Skeletal muscle tissue (tissue), 4 donors: ENCODE data around the gene INHBA. TPM values are rescaled to one million over a fixed set of nuclear protein-coding genes. Genes with fewer than 3 reads are reported as not detected.

Experiments used
- H3K27ac ChIP-seq: one replicate; pipeline ENCODE4 v1.7.0; 2013; ENCODE audit warnings: mild to moderate bottlenecking, low read depth, low read length, inconsistent platforms
- H3K27me3 ChIP-seq, 3 donors: one replicate each; pipeline ENCODE4 v1.7.0; 2013; ENCODE audit warnings: low read length in 3 of 3; ENCODE audit not compliant: control insufficient read depth in 3 of 3, insufficient read depth in 3 of 3
- H3K36me3 ChIP-seq, 3 donors: one replicate each; pipeline ENCODE4 v1.7.0; 2013; ENCODE audit warnings: low read length in 3 of 3; ENCODE audit not compliant: control insufficient read depth in 3 of 3, insufficient read depth in 3 of 3
- H3K4me1 ChIP-seq, 3 donors: one replicate each; pipeline ENCODE4 v1.7.0; 2013; ENCODE audit warnings: low read length in 3 of 3, mild to moderate bottlenecking in 3 of 3; ENCODE audit not compliant: control insufficient read depth in 3 of 3, insufficient read depth in 3 of 3
- H3K4me3 ChIP-seq, 3 donors: one replicate each; pipeline ENCODE4 v1.7.0; 2013; ENCODE audit warnings: low read length in 3 of 3
- H3K9ac ChIP-seq, 3 donors: one replicate each; pipeline ENCODE4 v1.7.0; 2013; ENCODE audit warnings: low read length in 3 of 3, mild to moderate bottlenecking in 3 of 3, moderate library complexity in 2 of 3, low read depth in 1 of 3
- H3K9me3 ChIP-seq, 3 donors: one replicate each; pipeline ENCODE4 v1.7.0; 2013; ENCODE audit warnings: low read length in 3 of 3; ENCODE audit not compliant: control insufficient read depth in 3 of 3
- total RNA-seq: library from RNA; depleted of rRNA; stranded (reverse); fragments of >200 nt; gene quantifications from one replicate; pipeline ENCODE4 v1.2.3, GENCODE V29; 2014
- donor health status: Osteomylitis.

Gene INHBA
- total RNA-seq, 1 donor from 2014 or later, result 4.7 TPM

DNA sequence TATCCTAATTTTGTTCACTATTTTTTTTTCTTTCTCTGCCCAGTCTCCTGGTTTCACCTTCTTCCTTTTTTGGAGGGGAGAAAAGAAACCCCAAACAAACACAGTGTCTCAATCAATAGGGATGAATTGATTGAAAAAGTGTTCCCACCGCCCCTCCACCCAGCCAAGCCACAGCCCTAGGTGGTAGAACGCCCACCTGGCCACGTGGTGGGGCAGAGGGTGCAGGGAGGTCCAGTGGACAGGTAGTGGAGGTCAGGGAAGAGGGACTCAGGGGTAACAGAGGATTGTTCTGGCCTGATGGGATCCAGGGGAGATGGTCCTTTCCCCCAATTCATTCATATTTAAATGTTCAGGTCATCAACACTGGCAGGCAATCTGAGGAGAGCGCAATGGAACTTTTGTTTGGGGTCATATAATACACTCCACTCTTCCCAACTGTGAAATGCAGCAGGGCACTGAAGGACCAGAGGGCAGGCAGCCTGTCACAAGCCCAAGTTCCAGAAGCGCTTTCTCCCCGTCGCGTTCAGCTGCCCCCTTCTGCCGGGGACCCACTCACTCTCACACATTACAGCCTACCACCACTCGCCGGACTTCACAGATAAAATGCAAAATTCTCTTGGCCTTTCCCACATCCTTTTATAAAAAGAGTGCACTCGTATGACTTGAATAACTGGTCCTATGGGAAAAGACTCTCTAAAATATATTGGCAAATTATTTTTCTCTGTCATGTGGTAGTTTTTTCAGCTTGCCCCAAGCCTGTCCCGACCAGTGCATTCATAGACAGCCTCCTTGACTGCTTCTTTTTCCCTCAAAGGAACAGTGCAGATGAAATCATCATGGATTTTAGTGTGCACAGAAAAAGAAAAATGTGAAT, 1.6 kb downstream of the INHBA start:
- H3K27me3 ChIP-seq, result peaks cover 5 to 30% (median 11%) of the 10 kb centered on the region in 3 donors
- no peak overlapping the region for H3K9ac ChIP-seq
- peaks cover 15 to 25% (median 18%) of the 10 kb centered on the region in 3 donors for H3K4me1 ChIP-seq
- H3K9me3 ChIP-seq, result no peaks in the 10 kb centered on the region
- no peaks in the 10 kb centered on the region for H3K36me3 ChIP-seq
- peak overlapping the region in 1 of 3 donors; percentile 20 for H3K4me3 ChIP-seq
- H3K27ac ChIP-seq, result no peak overlapping the region

GRCh38 chr7:41700044-41700471, 2.8 kb downstream of the INHBA start:
- Histone ChIP-seq H3K4me3 (peak overlapping the region; percentile 4 to 71 (median 55)), H3K4me1 (peaks cover 6 to 16% (median 12%) of the 10 kb centered on the region in 3 donors), H3K27ac (no peak overlapping the region), H3K27me3 (peaks cover 5 to 21% (median 11%) of the 10 kb centered on the region in 3 donors), H3K36me3 (no peaks in the 10 kb centered on the region), H3K9ac (peak overlapping the region; percentile 47 to 56 (median 55)), H3K9me3 (no peaks in the 10 kb centered on the region)

- Histone ChIP-seq H3K27me3 (peaks cover 5 to 18% (median 11%) of the 10 kb centered on the region in 3 donors), H3K9ac (peak overlapping the region in 2 of 3 donors; percentile 63 to 71), H3K4me1 (peaks cover 3 to 11% (median 8%) of the 10 kb centered on the region in 3 donors), H3K4me3 (peak overlapping the region; percentile 22 to 67 (median 56)), H3K9me3 (no peaks in the 10 kb centered on the region), H3K27ac (no peak overlapping the region), H3K36me3 (no peaks in the 10 kb centered on the region)
These were observed 3.4 kb downstream of the INHBA start for GRCh38 chr7:41699516-41699915.

GRCh38 chr7:41698726-41699125, 4.2 kb downstream of the INHBA start:
- H3K27me3 ChIP-seq, result peaks cover 5 to 18% (median 11%) of the 10 kb centered on the region in 3 donors
- peak overlapping the region in 1 of 3 donors; percentile 22 for H3K9ac ChIP-seq
- peak overlapping the region; percentile 8 to 67 (median 21) for H3K4me3 ChIP-seq
- no peaks in the 10 kb centered on the region for H3K9me3 ChIP-seq
- H3K4me1 ChIP-seq, result peaks cover 3 to 11% (median 8%) of the 10 kb centered on the region in 3 donors
- no peak overlapping the region for H3K27ac ChIP-seq
- H3K36me3 ChIP-seq, result no peaks in the 10 kb centered on the region

GRCh38 chr7:41698114-41698513, 4.8 kb downstream of the INHBA start:
- Histone ChIP-seq H3K4me1 (peaks cover 3 to 11% (median 8%) of the 10 kb centered on the region in 3 donors), H3K27me3 (peaks cover 5 to 18% (median 11%) of the 10 kb centered on the region in 3 donors), H3K27ac (no peak overlapping the region), H3K9ac (no peak overlapping the region), H3K4me3 (no peak overlapping the region), H3K9me3 (no peaks in the 10 kb centered on the region), H3K36me3 (no peaks in the 10 kb centered on the region)

DNA sequence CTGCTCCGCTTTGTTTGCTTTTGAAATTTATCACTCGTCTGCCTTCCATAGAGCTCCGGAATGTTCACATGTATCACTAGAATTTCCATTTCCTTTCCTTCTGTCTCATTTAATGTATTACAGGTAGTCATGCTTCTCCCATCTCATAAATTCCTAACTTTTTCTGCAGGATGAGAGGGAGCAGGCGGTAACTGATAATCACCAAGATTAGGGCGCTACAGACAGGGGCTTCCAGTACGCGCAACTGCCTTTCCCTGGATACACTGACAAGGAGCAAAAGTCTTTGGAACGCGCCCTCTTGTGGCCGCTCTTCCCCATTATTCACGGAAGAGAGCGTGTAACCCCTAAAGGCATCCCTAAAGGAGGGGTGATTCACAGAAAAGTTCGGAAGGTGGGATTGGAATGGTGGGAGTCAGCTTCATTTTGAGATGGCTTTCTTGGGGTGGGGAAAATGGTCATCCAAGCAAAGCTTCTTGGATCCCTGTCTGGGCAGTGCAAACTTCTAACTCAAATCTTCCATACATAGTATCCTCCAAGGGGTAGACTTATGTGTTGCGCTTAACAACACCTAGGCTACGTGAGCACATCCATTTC, 6.5 kb downstream of the INHBA start:
- H3K9me3 ChIP-seq, result no peaks in the 10 kb centered on the region
- peaks cover 5 to 15% (median 8%) of the 10 kb centered on the region in 3 donors for H3K27me3 ChIP-seq
- H3K27ac ChIP-seq, result peak overlapping the region; percentile 54
- peak overlapping the region in 2 of 3 donors; percentile 33 to 67 for H3K4me3 ChIP-seq
- H3K36me3 ChIP-seq, result no peaks in the 10 kb centered on the region
- H3K4me1 ChIP-seq, result peaks cover 3 to 11% (median 8%) of the 10 kb centered on the region in 3 donors
- H3K9ac ChIP-seq, result no peak overlapping the region

- H3K27me3 ChIP-seq, result peaks cover 4 to 9% (median 5%) of the 10 kb centered on the region in 3 donors
- H3K4me1 ChIP-seq, result peaks cover 0 to 8% (median 6%) of the 10 kb centered on the region in 3 donors
- H3K9ac ChIP-seq, result no peak overlapping the region
- H3K36me3 ChIP-seq, result no peaks in the 10 kb centered on the region
- H3K27ac ChIP-seq, result peak overlapping the region; percentile 54
- no peaks in the 10 kb centered on the region for H3K9me3 ChIP-seq
- H3K4me3 ChIP-seq, result peak overlapping the region in 2 of 3 donors; percentile 33 to 67
These were observed 7.1 kb downstream of the INHBA start for GRCh38 chr7:41695661-41696322.

DNA sequence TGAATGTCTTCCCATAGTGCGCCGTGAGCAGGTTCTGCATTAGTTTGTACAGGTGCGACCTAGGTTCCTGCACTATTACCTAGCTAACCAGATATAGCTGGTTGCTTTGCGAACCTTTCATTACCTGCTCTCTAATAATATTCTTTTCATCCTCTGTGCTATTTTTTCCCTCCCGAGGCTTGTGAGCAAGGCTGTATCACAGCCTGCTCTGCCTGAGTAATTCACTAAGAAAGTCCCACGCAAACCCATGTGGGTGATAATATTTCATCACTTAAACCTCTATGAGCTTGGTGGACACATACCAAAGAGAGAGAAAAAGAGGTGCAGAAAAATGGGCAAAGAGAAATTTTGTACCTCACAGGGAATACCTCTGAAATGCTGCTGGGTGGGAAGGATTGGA, 8.4 kb downstream of the INHBA start:
- Histone ChIP-seq H3K36me3 (no peaks in the 10 kb centered on the region), H3K4me3 (no peak overlapping the region), H3K9ac (no peak overlapping the region), H3K9me3 (no peaks in the 10 kb centered on the region), H3K27ac (no peak overlapping the region), H3K27me3 (peaks cover 2 to 4% (median 3%) of the 10 kb centered on the region in 3 donors), H3K4me1 (peaks cover 0 to 7% (median 3%) of the 10 kb centered on the region in 3 donors)

- no peak overlapping the region for H3K27ac ChIP-seq
- no peaks in the 10 kb centered on the region for H3K36me3 ChIP-seq
- peaks cover 0 to 4% (median 0%) of the 10 kb centered on the region in 3 donors for H3K27me3 ChIP-seq
- H3K9me3 ChIP-seq, result no peaks in the 10 kb centered on the region
- H3K4me3 ChIP-seq, result no peak overlapping the region
- H3K4me1 ChIP-seq, result no peaks in the 10 kb centered on the region
- H3K9ac ChIP-seq, result no peak overlapping the region
These were observed 9.5 kb downstream of the INHBA start for GRCh38 chr7:41693150-41693997.
